Stimulated activated CD4-positive, alpha-beta T cell treated with anti-CD3 and anti-CD28 coated beads, TNF-alpha, amount 100 ng/mL, for 24 hours (primary cell): ENCODE results near the gene FAU.

Experiments
- DNase-seq, 3 experiments: peaks; one replicate each; pipeline ENCODE4 v3.0.0-alpha.2; 2020; ENCODE audit warnings: low read depth in 3 of 3

The FAU gene

GRCh38 chr11:65107751-65108468, 14.0 kb downstream of the FAU start:
- no peak for DNase-seq

GRCh38 chr11:65107078-65107477, 14.9 kb downstream of the FAU start:
- DNase-seq, result no peak

- DNase-seq, result no peak
Observed at GRCh38 chr11:65104628-65105027, 17.3 kb downstream of the FAU start.

- DNase-seq, result no peak
Observed at GRCh38 chr11:65103476-65103875, 18.5 kb downstream of the FAU start.

GRCh38 chr11:65102142-65103095, 19.5 kb downstream of the FAU start:
- no peak for DNase-seq

- no peak for DNase-seq
Observed at GRCh38 chr11:65100674-65101350, 21.1 kb downstream of the FAU start.

GRCh38 chr11:65096926-65097325, 25.0 kb downstream of the FAU start:
- no peak for DNase-seq

GRCh38 chr11:65095974-65096806, 25.7 kb downstream of the FAU start, which contains the start of gene VPS51:
Gene VPS51 (plus strand): TSS chr11:65096214. CDS start chr11:65096251, 37 bp downstream.
- peak; percentile 72 to 84 (median 77) for DNase-seq

- DNase-seq, result no peak
Observed at GRCh38 chr11:65095427-65095826, 26.5 kb downstream of the FAU start.

GRCh38 chr11:65090628-65091027, 31.3 kb downstream of the FAU start:
- DNase-seq, result no peak

- no peak for DNase-seq
Observed at GRCh38 chr11:65089621-65090020, 32.3 kb downstream of the FAU start.

GRCh38 chr11:65087827-65088226, 34.1 kb downstream of the FAU start:
- DNase-seq, result no peak

- no peak for DNase-seq
Observed at GRCh38 chr11:65087216-65087615, 34.7 kb downstream of the FAU start.

- no peak for DNase-seq
Observed at GRCh38 chr11:65086809-65087208, 35.1 kb downstream of the FAU start.

GRCh38 chr11:65085446-65085845, 36.5 kb downstream of the FAU start:
- no peak for DNase-seq

- DNase-seq, result no peak
Observed at GRCh38 chr11:65084598-65085375, 37.1 kb downstream of the FAU start.

- peak; percentile 89 to 95 (median 93) for DNase-seq
Observed at GRCh38 chr11:65083834-65084597, 37.9 kb downstream of the FAU start, which contains the start of the genes CDCA5 and ZFPL1. Gene CDCA5 (minus strand): TSS chr11:65084040. CDS start chr11:65083978, 62 bp downstream. Gene ZFPL1 (plus strand): TSS chr11:65084222. CDS start chr11:65084699, 477 bp downstream.

GRCh38 chr11:65083134-65083833, 38.6 kb downstream of the FAU start:
- DNase-seq, result no peak
